ENCODE data around the gene EED.

- no peak for TF ChIP-seq POLR2A (IDR thresholded peaks at IDR 0.05; ENCODE audit: low read length)
- TF ChIP-seq GATA1 (IDR thresholded peaks at IDR 0.05; ENCODE audit: low read depth, low read length): no peak
Measured at GRCh38 chr11:86230921-86231434, 13.6 kb upstream of the EED start.

Data from erythroblast (primary cell).